Thoracic aorta (tissue), 2 donors: ENCODE data around the gene LDLRAD3. TPM values are rescaled to one million over a fixed set of nuclear protein-coding genes. Genes with fewer than 3 reads are reported as not detected.

Experiments used
- ATAC-seq: fragments of 150-250 bp; one replicate; pipeline ENCODE4 v1.8.0; 2017; ENCODE audit warnings: low read depth; ENCODE audit not compliant: insufficient number of reproducible peaks, low FRiP score
- DNase-seq: peaks from one replicate; pipeline ENCODE4 v3.0.0-alpha.2; 2020; ENCODE audit warnings: low spot score
- H3K27ac ChIP-seq, 2 donors: fragments of 200-600 bp; sonication (generic); 1 replicate in 1 of 2; 2 replicates in 1 of 2; pipeline ENCODE4 v1.5.1; 2016; ENCODE audit warnings: mild to moderate bottlenecking in 2 of 2, moderate library complexity in 2 of 2
- H3K27me3 ChIP-seq: fragments of 200-600 bp; sonication (generic); replicated peaks from 2 replicates; pipeline ENCODE4 v1.6.0; 2016; ENCODE audit warnings: mild to moderate bottlenecking; ENCODE audit not compliant: insufficient read depth
- H3K36me3 ChIP-seq: fragments of 200-600 bp; sonication (generic); one replicate; pipeline ENCODE4 v1.5.1; 2016
- H3K4me1 ChIP-seq, 2 donors: fragments of 200-600 bp; sonication (generic); 1 replicate in 1 of 2; 2 replicates in 1 of 2; pipeline versions ENCODE4 v1.5.1 to v1.6.0; 2016; ENCODE audit warnings: low read depth in 2 of 2, mild to moderate bottlenecking in 1 of 2; ENCODE audit not compliant: control insufficient read depth in 1 of 2
- H3K4me3 ChIP-seq: fragments of 200-600 bp; sonication (generic); 2 replicates; pipeline ENCODE4 v1.5.1; 2016; ENCODE audit warnings: mild to moderate bottlenecking
- H3K9me3 ChIP-seq: fragments of 200-600 bp; sonication (generic); 2 replicates; pipeline ENCODE4 v1.5.1; 2016
- CTCF ChIP-seq: fragments of 200-600 bp; sonication (generic); IDR thresholded peaks from one replicate; pipeline ENCODE4 v1.5.1; 2019; ENCODE audit warnings: antibody characterized with exemption
- total RNA-seq, 2 donors: library from RNA; depleted of rRNA; stranded (reverse); fragments of >200 nt; gene quantifications; one replicate each; pipeline versions ENCODE4 v1.1.0 to v1.2.3, GENCODE V29; 2016

The LDLRAD3 gene
- total RNA-seq, 2 donors from 2014 or later = 6.1 to 17.2 TPM

- TF ChIP-seq CTCF = no peak
Measured at GRCh38 chr11:36116161-36116560, 172.3 kb downstream of the LDLRAD3 start.

GRCh38 chr11:36118084-36118483, 174.2 kb downstream of the LDLRAD3 start:
- H3K27ac ChIP-seq = no peak overlapping the region
- no peak for DNase-seq
- H3K27me3 ChIP-seq = no peaks in the 10 kb centered on the region
- H3K9me3 ChIP-seq = no peaks in the 10 kb centered on the region
- no peaks in the 10 kb centered on the region for H3K36me3 ChIP-seq
- ATAC-seq = no peak
- H3K4me3 ChIP-seq = no peak overlapping the region
- H3K4me1 ChIP-seq = peaks cover 0 to under 1% of the 10 kb centered on the region in 2 donors
- no peak for TF ChIP-seq CTCF

More at GRCh38 chr11:36116161-36116560, 172.3 kb downstream of the LDLRAD3 start:
- H3K36me3 ChIP-seq = no peaks in the 10 kb centered on the region
- no peaks in the 10 kb centered on the region for H3K27me3 ChIP-seq
- no peaks in the 10 kb centered on the region for H3K4me1 ChIP-seq
- no peak overlapping the region for H3K4me3 ChIP-seq
- no peaks in the 10 kb centered on the region for H3K9me3 ChIP-seq
- ATAC-seq (no peak), DNase-seq (no peak)
- H3K27ac ChIP-seq = no peak overlapping the region

- TF ChIP-seq CTCF = no peak
- Histone ChIP-seq H3K4me3 (no peak overlapping the region), H3K9me3 (no peaks in the 10 kb centered on the region), H3K27ac (no peak overlapping the region), H3K36me3 (no peaks in the 10 kb centered on the region), H3K27me3 (no peaks in the 10 kb centered on the region), H3K4me1 (peaks cover 7 to 10% of the 10 kb centered on the region in 2 donors)
- no peak for DNase-seq
- no peak for ATAC-seq
Measured at GRCh38 chr11:36119300-36119699, 175.4 kb downstream of the LDLRAD3 start.

- ATAC-seq (no peak), DNase-seq (no peak)
- no peak overlapping the region for H3K4me3 ChIP-seq
- no peak overlapping the region for H3K27ac ChIP-seq
- no peaks in the 10 kb centered on the region for H3K27me3 ChIP-seq
- no peaks in the 10 kb centered on the region for H3K36me3 ChIP-seq
- no peaks in the 10 kb centered on the region for H3K9me3 ChIP-seq
- TF ChIP-seq CTCF = no peak
- H3K4me1 ChIP-seq = peaks cover 7 to 10% of the 10 kb centered on the region in 2 donors
Measured at GRCh38 chr11:36121054-36121453, 177.2 kb downstream of the LDLRAD3 start.

GRCh38 chr11:36122671-36123070, 178.8 kb downstream of the LDLRAD3 start:
- no peaks in the 10 kb centered on the region for H3K9me3 ChIP-seq
- no peaks in the 10 kb centered on the region for H3K27me3 ChIP-seq
- no peak for TF ChIP-seq CTCF
- no peak for DNase-seq
- H3K27ac ChIP-seq = no peak overlapping the region
- peaks cover 7 to 10% of the 10 kb centered on the region in 2 donors for H3K4me1 ChIP-seq
- ATAC-seq = no peak
- no peaks in the 10 kb centered on the region for H3K36me3 ChIP-seq
- H3K4me3 ChIP-seq = no peak overlapping the region
